Measurements from ENCODE around the gene BAIAP2L1.

The BAIAP2L1 gene

DNA sequence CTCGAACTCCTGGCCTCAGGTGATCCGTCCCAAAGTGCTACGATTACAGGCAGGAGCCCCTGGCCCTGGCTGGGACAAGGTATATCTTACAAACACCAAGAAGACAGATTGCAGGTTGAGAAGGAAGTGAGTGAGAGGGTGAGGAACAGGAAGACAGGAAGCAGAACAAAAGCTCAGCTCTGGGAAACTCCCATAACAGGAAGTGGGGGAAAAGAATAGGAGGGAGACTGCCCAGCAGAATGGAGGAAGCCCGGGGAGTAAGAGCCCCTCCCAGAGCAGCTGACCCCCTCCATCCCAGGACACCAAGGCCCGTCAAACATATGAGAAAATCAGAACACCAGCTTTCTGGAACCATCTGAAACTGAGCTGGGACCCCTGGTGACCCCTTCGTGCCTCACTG, 151.8 kb downstream of the BAIAP2L1 start:
- TF ChIP-seq, protein P1, sequence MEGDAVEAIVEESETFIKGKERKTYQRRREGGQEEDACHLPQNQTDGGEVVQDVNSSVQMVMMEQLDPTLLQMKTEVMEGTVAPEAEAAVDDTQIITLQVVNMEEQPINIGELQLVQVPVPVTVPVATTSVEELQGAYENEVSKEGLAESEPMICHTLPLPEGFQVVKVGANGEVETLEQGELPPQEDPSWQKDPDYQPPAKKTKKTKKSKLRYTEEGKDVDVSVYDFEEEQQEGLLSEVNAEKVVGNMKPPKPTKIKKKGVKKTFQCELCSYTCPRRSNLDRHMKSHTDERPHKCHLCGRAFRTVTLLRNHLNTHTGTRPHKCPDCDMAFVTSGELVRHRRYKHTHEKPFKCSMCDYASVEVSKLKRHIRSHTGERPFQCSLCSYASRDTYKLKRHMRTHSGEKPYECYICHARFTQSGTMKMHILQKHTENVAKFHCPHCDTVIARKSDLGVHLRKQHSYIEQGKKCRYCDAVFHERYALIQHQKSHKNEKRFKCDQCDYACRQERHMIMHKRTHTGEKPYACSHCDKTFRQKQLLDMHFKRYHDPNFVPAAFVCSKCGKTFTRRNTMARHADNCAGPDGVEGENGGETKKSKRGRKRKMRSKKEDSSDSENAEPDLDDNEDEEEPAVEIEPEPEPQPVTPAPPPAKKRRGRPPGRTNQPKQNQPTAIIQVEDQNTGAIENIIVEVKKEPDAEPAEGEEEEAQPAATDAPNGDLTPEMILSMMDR (IDR thresholded peaks at IDR 0.05), result no peak
- H3K27ac ChIP-seq, result peak overlapping the region; percentile 26

DNA sequence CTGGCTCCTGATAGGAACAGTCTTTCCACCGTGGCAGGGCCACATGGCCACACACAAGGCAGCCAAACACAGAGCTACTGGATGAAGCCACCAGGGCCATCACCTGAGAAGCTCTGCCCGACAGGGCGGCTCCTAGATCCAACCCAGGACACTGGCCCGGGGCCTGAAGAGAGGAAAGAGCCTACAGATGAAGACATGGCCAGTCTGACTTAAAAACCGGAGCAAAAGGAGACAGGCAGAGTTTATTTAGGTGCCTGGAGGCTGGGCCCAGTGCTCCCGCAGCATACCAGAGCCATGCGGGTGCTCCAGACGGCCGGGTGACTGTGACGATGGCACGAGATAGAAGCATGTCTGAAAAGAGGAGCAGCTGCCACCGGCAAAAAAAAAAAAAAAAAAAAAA, 152.7 kb downstream of the BAIAP2L1 start:
- Histone ChIP-seq H3K4me2 (ENCODE audit: low read length) (no peak overlapping the region), H3K4me3 (ENCODE audit: low read depth, low read length) (no peak overlapping the region), H3K27ac (no peak overlapping the region), H3K9me3 (ENCODE audit: control insufficient read depth, low read length) (no peaks in the 10 kb centered on the region), H3K79me2 (peaks cover 26% of the 10 kb centered on the region), H3K9ac (no peak overlapping the region), H3K27me3 (ENCODE audit: control insufficient read depth, insufficient read depth, low read length) (no peaks in the 10 kb centered on the region), H3K36me3 (ENCODE audit: control insufficient read depth, insufficient read depth, low read length) (no peaks in the 10 kb centered on the region), H2AFZ (no peak overlapping the region), H3K4me1 (peaks cover 13% of the 10 kb centered on the region)
- TF ChIP-seq, protein P1 (IDR thresholded peaks at IDR 0.05), result no peak

More for the DNA sequence above, 151.8 kb downstream of the BAIAP2L1 start:
- no peak overlapping the region for H2AFZ ChIP-seq
- H3K79me2 ChIP-seq, result peaks cover 31% of the 10 kb centered on the region
- no peak overlapping the region for H3K4me2 ChIP-seq (ENCODE audit: low read length)
- no peaks in the 10 kb centered on the region for H3K27me3 ChIP-seq (ENCODE audit: control insufficient read depth, insufficient read depth, low read length)
- no peaks in the 10 kb centered on the region for H3K9me3 ChIP-seq (ENCODE audit: control insufficient read depth, low read length)
- peaks cover 16% of the 10 kb centered on the region for H3K4me1 ChIP-seq
- no peak overlapping the region for H3K9ac ChIP-seq
- H3K4me3 ChIP-seq (ENCODE audit: low read depth, low read length), result no peak overlapping the region
- H3K36me3 ChIP-seq (ENCODE audit: control insufficient read depth, insufficient read depth, low read length), result no peaks in the 10 kb centered on the region

DNA sequence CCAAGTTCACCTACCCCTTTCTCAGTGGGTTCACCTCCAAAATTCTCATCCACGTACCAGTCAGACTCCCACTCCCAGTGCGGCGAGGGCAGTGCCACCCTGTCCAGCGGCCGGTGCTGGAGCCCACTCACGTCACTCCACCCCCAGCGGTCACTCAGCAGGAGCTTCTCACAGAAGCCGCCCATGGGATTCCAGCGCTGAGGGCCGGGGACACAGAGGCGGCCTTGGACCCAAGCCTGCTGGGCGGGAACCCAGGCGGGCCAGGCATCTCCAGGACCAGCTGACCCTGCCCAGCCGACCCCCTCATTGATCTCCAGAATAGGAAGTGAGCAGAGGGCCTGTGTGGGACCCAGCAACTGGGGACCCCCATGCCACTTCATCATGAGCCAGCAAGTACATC, 156.0 kb downstream of the BAIAP2L1 start:
- Histone ChIP-seq H3K4me2 (ENCODE audit: low read length) (no peak overlapping the region), H3K27me3 (ENCODE audit: control insufficient read depth, insufficient read depth, low read length) (no peaks in the 10 kb centered on the region), H3K36me3 (ENCODE audit: control insufficient read depth, insufficient read depth, low read length) (no peaks in the 10 kb centered on the region), H3K4me1 (no peaks in the 10 kb centered on the region), H3K79me2 (peaks cover 14% of the 10 kb centered on the region), H3K27ac (no peak overlapping the region), H3K4me3 (ENCODE audit: low read depth, low read length) (no peak overlapping the region), H2AFZ (no peak overlapping the region), H3K9me3 (ENCODE audit: control insufficient read depth, low read length) (no peaks in the 10 kb centered on the region), H3K9ac (no peak overlapping the region)
- TF ChIP-seq, protein P1 (IDR thresholded peaks at IDR 0.05), result no peak

DNA sequence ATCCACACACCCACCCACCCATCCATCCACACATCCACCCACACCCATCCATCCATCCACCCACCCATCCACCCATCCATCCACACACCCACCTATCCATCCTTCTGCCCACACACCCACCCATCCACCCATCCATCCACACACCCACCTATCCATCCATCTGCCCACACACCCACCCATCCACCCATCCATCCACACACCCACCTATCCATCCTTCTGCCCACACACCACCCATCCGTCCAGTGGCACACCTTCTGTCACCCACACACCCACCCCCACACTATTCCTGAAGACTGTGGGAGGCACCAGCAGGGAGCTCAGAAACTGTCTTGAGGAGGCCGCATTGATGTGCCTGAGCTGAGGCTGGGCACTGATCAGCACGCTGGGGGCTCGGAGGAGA, 158.0 kb downstream of the BAIAP2L1 start:
- H3K4me2 ChIP-seq (ENCODE audit: low read length), result no peak overlapping the region
- TF ChIP-seq, protein P1 (IDR thresholded peaks at IDR 0.05), result no peak
- H3K27me3 ChIP-seq (ENCODE audit: control insufficient read depth, insufficient read depth, low read length), result no peaks in the 10 kb centered on the region
- no peaks in the 10 kb centered on the region for H3K36me3 ChIP-seq (ENCODE audit: control insufficient read depth, insufficient read depth, low read length)
- H3K9ac ChIP-seq, result no peak overlapping the region
- H3K4me1 ChIP-seq, result no peaks in the 10 kb centered on the region
- no peak overlapping the region for H3K4me3 ChIP-seq (ENCODE audit: low read depth, low read length)
- no peak overlapping the region for H3K27ac ChIP-seq
- peaks cover 11% of the 10 kb centered on the region for H3K79me2 ChIP-seq
- H3K9me3 ChIP-seq (ENCODE audit: control insufficient read depth, low read length), result no peaks in the 10 kb centered on the region
- H2AFZ ChIP-seq, result no peak overlapping the region

DNA sequence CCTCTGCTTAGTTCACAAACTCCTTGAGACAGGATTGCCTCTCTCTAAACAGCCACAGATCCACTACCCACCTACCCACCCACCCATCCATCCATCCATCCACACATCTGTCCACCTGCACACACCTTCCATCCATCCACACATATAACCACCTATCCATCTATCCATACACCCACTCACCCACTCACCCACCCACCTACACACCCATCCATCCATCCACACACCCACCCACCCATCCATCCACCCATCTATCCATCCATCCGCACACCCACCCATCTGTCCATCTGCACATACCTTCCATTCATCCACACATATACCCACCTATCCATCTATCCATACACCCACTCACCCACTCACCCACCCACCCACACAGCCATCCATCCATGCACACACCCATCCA, 158.5 kb downstream of the BAIAP2L1 start:
- Histone ChIP-seq H2AFZ (no peak overlapping the region), H3K9ac (no peak overlapping the region), H3K36me3 (ENCODE audit: control insufficient read depth, insufficient read depth, low read length) (no peaks in the 10 kb centered on the region), H3K4me1 (no peaks in the 10 kb centered on the region), H3K4me3 (ENCODE audit: low read depth, low read length) (no peak overlapping the region), H3K79me2 (peaks cover 8% of the 10 kb centered on the region), H3K4me2 (ENCODE audit: low read length) (no peak overlapping the region), H3K9me3 (ENCODE audit: control insufficient read depth, low read length) (no peaks in the 10 kb centered on the region), H3K27ac (no peak overlapping the region), H3K27me3 (ENCODE audit: control insufficient read depth, insufficient read depth, low read length) (no peaks in the 10 kb centered on the region)
- TF ChIP-seq, protein P1 (IDR thresholded peaks at IDR 0.05), result no peak

Measured in parathyroid adenoma (tissue), 2 donors.